NK-92 (cell line): ENCODE results near the gene PLPPR2.
"Not testable (repeated sequence)": the region's sequence is repeated elsewhere in the genome, so short reads cannot be mapped to it uniquely, and the experiment has no call there.

Experiments used
- DNase-seq: peaks from one replicate; lab custom pipeline; 2025; ENCODE audit not compliant: unreplicated experiment; lab: John Stamatoyannopoulos, UW

Gene PLPPR2

GRCh38 chr19:11339254-11340098 is 15.8 kb upstream of the PLPPR2 start, which contains the start of gene RAB3D:
Gene RAB3D, minus strand, starts transcription at chr19:11339657. Its CDS starts 2,258 bp downstream, at chr19:11337399.
- no peak for DNase-seq

GRCh38 chr19:11340099-11340467 is 15.1 kb upstream of the PLPPR2 start:
- not testable (repeated sequence) for DNase-seq

- DNase-seq: no peak
These were observed 12.8 kb upstream of the PLPPR2 start for GRCh38 chr19:11342429-11342828.

GRCh38 chr19:11345122-11345803 is 10.0 kb upstream of the PLPPR2 start:
- DNase-seq: no peak

- peak; percentile 97 for DNase-seq
These were observed 8.9 kb upstream of the PLPPR2 start, which contains the start of the genes CCDC159 and TMEM205 for GRCh38 chr19:11346104-11346940. Gene CCDC159, plus strand, starts transcription at chr19:11346519. Its CDS starts 88 bp downstream, at chr19:11346607. Gene TMEM205, minus strand, starts transcription at chr19:11346268. Its CDS starts 649 bp downstream, at chr19:11345619.

GRCh38 chr19:11347546-11348039 is 7.6 kb upstream of the PLPPR2 start:
- no peak for DNase-seq

GRCh38 chr19:11349171-11349570 is 6.1 kb upstream of the PLPPR2 start:
- DNase-seq: no peak

- not testable (repeated sequence) for DNase-seq
These were observed 1.1 kb upstream of the PLPPR2 start for GRCh38 chr19:11354102-11354501.

GRCh38 chr19:11356074-11356397 is 804 bp downstream of the PLPPR2 start:
- no peak for DNase-seq

- no peak for DNase-seq
These were observed 1.7 kb downstream of the PLPPR2 start for GRCh38 chr19:11356676-11357550.

GRCh38 chr19:11359421-11359820 is 4.2 kb downstream of the PLPPR2 start:
- no peak for DNase-seq

- no peak for DNase-seq
These were observed 6.0 kb downstream of the PLPPR2 start for GRCh38 chr19:11361037-11361770.

GRCh38 chr19:11361771-11362731 is 6.8 kb downstream of the PLPPR2 start:
- DNase-seq: no peak

- no peak for DNase-seq
These were observed 8.6 kb downstream of the PLPPR2 start for GRCh38 chr19:11363881-11364280.

GRCh38 chr19:11364296-11364904 is 9.2 kb downstream of the PLPPR2 start:
- DNase-seq: no peak

GRCh38 chr19:11364935-11365334 is 9.7 kb downstream of the PLPPR2 start:
- no peak for DNase-seq

- DNase-seq: no peak
These were observed 10.4 kb downstream of the PLPPR2 start for GRCh38 chr19:11365557-11366117.

- no peak for DNase-seq
These were observed 12.3 kb downstream of the PLPPR2 start for GRCh38 chr19:11367528-11367927.
